ENCODE measurements around the gene KCNJ3.

KCNJ3 gene

DNA sequence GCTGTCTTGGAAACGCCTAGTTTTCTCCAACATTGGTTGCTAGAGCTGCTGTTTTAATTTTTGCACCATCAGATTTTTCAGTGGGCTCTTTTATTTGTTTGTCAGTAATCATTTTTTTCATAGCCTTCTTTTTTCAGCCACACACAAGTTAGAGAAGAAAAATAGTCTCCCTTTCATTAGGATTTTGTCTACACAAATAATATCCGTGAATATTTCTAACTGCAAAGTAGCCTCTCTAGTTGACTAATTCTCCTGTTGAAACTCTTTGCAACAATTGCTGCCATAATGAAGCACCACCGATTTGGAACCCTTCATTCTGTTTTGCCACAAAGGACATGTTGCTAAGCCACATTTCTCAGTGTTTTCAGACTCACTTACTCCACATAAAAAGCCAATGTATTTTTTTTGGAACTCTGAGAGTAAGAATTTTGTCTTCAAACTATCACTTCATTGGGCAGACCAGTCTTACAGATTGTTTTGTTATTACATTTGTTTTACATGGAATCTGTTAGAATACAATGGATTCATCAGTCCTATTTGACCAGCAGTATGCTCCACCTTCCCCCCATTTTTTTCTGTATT, 9.6 kb downstream of the KCNJ3 start:
- no peak for DNase-seq (ENCODE audit: low spot score)

GRCh38 chr2:154709215-154709614, 10.7 kb downstream of the KCNJ3 start:
- no peak for DNase-seq (ENCODE audit: low spot score)

DNA sequence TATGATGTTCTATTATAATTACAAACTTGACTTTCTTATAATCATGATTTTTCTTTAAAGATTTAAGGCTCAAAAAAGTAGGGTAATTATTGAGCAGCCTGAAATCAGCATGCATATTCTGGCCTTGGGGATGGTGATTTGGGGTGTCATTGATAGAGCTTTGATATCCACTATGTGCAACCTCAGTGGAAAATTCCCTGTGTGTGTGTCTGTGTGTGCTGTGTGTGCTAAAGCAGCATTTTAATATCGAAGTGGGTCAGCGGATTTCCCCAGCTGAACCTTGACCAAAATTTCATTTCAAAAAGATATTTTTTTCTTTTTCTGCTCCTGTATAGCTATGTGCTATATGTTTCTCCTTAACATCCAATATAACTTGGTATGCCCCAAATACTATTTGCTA, 11.6 kb downstream of the KCNJ3 start:
- no peak for DNase-seq (ENCODE audit: low spot score)

DNA sequence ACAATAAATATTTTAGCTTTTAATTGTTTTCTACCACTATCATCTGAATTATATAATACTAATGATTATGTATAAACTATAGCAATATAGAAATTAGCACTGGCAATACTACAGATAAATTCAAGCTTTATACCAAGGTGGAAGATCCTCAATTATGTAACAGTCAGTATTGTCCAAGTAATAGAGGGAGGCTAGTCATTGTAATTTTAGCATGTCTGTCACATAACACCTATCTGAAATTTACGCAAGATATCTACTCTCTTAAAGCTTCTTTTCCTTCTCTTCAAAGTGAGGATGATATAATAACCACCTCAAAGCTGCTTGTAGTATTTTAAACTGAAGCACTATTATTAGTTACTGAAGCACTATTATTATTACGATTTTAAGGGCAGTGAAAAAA, 12.2 kb downstream of the KCNJ3 start:
- no peak for DNase-seq (ENCODE audit: low spot score)

GRCh38 chr2:154713675-154714074, 15.2 kb downstream of the KCNJ3 start:
- no peak for DNase-seq (ENCODE audit: low spot score)

DNA sequence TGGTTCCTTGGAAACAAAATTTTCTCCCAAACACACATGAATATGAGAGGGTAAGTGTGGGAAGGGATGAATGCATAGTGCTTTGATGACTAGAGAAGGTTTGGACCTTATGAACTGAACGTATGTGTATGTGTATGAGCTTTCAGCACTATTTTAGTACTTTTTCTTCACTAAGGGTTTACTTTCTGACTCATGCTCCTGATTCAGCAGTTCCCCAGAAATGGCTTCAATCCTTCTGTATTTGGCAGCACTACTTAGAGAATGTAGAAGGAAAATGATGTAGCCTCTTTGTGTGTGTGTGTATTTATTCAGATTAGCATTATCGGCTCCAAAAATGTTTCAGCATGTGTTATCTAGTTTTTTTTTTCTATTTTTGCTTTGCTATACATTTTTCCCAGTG, 22.2 kb downstream of the KCNJ3 start:
- DNase-seq (ENCODE audit: low spot score), result no peak

DNA sequence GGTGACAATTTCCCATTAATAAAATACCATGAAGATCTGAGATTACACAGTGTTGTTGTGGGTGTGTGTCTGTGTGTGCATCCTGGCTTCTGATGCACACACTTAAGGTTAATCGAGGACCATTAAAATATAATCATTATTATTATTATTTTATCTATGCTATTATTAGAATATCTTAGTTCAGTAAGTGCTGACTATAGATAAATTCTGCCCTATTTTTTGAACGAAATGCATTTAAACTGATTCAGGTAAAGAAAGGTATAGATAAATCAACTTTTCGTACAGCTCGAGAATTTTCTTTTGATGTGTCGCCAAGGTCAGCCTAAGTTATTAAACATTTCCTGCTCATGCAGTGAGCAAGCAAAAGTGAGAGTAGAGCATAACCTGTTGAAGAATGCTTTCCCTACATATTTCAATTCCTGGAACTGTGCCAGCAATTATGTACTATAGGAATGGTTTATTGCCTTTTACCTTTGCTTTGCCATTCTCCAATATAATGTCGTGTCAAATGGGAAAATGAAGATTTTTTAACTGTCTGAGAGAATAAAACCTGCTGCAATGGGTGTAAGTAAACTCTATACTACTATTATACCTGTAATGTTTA, 25.8 kb downstream of the KCNJ3 start:
- no peak for DNase-seq (ENCODE audit: low spot score)

GRCh38 chr2:154740361-154740760, 41.9 kb downstream of the KCNJ3 start:
- no peak for DNase-seq (ENCODE audit: low spot score)

- no peak for DNase-seq (ENCODE audit: low spot score)
Observed at GRCh38 chr2:154758871-154759270, 60.4 kb downstream of the KCNJ3 start.

- DNase-seq (ENCODE audit: low spot score), result no peak
Observed at GRCh38 chr2:154762638-154763037, 64.1 kb downstream of the KCNJ3 start.

GRCh38 chr2:154771664-154772284, 73.3 kb downstream of the KCNJ3 start:
- no peak for DNase-seq (ENCODE audit: low spot score)

DNA sequence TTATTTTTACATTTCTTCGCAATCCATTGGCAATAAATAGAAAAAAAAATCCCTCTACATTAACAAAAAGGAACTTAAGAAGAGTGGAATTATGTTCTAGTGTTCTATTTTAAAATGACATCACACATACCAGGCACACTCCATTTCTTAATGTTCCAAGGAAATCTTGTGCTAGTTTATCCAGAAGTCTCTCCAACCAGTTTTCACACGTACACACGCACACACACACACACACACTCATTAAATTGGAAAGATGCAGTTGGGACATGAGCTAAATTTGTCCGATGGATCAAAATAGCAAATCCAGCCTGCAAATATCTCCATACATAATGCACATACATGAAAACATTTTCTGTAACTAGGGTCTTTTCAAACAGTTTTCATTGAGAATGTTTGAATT, 78.3 kb downstream of the KCNJ3 start:
- no peak for DNase-seq (ENCODE audit: low spot score)

GRCh38 chr2:154794406-154794805, 95.9 kb downstream of the KCNJ3 start:
- DNase-seq (ENCODE audit: low spot score), result no peak

DNA sequence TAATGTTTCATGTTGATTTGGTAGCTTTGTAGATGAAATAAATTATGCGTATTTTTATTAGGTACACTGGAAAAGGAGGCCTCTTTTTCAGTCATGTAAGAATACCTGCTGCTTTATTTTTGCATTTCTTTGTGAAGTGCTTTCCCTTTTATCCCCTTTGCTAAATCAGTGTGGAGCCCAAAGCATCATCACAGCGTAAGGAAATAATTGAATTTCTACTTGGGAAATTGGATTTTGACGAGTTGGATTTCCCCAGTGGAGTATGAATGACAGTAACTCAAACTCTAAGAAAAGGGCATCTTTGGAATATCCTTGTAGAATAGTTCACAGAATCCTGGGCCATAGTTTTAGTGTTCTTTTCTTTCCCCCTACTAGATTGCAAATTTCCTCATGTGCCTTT, 97.2 kb downstream of the KCNJ3 start:
- DNase-seq (ENCODE audit: low spot score), result no peak

DNA sequence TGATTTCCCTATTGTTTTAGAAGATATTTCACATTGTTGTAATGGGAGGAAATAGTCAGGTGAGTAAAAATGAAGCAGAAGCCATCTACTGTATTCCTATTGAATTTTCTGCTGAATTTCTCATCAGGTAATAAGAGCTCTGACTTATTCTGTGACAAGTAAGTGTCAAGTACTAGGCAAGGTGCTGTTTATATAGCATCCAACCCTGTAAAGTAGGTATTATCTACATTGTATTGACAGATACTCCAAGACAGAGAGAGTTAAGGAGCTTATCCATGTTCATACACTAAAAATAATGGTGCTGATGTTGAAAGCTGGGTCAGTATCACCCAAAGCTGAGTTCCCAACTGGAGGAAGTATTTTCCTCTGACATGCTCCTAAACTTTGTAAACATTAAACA, 106.0 kb downstream of the KCNJ3 start:
- no peak for DNase-seq (ENCODE audit: low spot score)

GRCh38 chr2:154813636-154814035, 115.1 kb downstream of the KCNJ3 start:
- no peak for DNase-seq (ENCODE audit: low spot score)

DNA sequence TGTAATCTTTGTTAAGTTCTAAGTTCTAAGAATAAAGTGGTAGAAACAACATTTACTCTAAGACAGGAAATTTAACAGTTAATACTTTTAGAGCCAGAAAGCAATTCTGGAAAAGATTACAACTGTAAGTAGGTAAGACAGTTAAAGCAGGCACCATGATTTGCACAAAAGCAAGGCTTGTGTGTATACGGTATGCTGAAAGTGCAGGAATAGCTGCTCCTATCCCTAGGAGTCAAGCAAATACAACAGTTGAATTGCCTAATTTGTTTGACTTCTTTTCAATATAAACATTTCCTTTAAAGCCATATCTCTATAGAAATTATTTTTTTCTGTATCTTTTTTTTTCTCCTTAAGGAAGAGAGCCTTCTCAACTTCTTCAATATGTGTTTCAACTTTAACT, 116.4 kb downstream of the KCNJ3 start:
- DNase-seq (ENCODE audit: low spot score), result no peak

- DNase-seq (ENCODE audit: low spot score), result no peak
Observed at GRCh38 chr2:154825358-154825757, 126.9 kb downstream of the KCNJ3 start.

- DNase-seq (ENCODE audit: low spot score), result no peak
Observed at GRCh38 chr2:154826827-154827226, 128.3 kb downstream of the KCNJ3 start.

DNA sequence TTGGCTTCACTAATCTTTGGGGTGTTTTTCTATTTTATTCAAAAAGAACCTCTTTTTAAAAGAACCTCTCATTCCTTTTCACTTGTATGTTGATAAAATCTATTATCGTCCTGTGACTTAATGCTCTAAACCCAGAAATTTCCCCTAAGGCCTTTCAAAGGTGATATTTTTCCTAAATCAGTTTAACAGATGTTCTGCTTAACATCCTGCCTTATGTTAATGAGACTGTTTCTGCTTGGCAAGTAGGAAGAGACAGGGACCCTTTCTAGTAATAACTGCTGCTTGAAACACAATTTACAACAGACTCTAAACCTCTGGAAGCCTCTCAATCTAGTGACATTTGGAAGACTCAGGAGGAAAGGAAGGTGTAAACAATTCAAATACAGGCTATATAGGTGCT, 128.8 kb downstream of the KCNJ3 start:
- DNase-seq (ENCODE audit: low spot score), result no peak

- DNase-seq (ENCODE audit: low spot score), result no peak
Observed at GRCh38 chr2:154832711-154833110, 134.2 kb downstream of the KCNJ3 start.

DNA sequence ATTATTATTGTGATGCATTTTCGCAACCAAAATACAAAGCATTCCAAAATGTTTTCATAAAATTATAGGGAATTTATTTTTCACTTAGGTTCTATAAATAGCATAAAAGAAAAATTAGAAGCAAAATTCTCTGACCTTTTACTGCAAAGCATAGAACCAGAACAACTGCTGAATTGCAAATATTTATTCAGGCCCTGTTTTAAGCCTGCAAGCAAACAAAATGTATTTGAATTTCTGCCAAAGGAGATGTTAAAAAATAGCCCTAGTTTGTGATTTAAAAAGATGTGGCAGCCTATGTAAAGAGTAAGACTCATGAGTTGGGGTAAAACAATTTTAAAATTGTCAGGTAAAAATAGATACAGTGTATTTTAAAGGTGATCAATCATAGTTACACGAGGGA, 138.1 kb downstream of the KCNJ3 start:
- no peak for DNase-seq (ENCODE audit: low spot score)

GRCh38 chr2:154837035-154837434, 138.5 kb downstream of the KCNJ3 start:
- no peak for DNase-seq (ENCODE audit: low spot score)

GRCh38 chr2:154844513-154844912, 146.0 kb downstream of the KCNJ3 start:
- no peak for DNase-seq (ENCODE audit: low spot score)

Measured in CD4-positive, alpha-beta T cell treated with Interleukin-2 at 100 ng/mL for 4 hours (primary cell).